T-helper 22 cell (primary cell): ENCODE measurements around the gene ACVR2A.

ENCODE experiments used
- DNase-seq: peaks from one replicate; pipeline ENCODE4 v3.0.0-alpha.2; 2020; ENCODE audit warnings: low read depth

ACVR2A gene

DNA sequence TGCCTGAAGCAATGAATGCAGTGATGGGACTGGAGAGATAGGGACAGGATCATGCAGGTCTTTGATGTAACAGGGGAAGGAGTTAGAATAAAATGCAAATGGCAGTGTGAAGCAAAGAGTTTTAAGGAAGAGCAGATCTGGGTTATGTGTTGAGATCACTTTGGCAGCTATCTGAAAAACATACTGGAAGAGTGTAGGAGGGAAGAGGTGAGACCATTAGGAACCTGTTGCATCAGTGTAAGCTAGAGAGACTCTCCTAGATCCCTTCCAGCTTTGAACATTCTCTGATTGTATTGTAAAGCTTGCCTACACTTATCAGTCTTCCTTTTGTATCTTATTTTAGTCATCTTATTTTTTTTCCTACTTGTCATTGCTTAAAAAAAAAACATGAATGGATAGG is 10.5 kb downstream of the ACVR2A start:
- DNase-seq: no peak

DNA sequence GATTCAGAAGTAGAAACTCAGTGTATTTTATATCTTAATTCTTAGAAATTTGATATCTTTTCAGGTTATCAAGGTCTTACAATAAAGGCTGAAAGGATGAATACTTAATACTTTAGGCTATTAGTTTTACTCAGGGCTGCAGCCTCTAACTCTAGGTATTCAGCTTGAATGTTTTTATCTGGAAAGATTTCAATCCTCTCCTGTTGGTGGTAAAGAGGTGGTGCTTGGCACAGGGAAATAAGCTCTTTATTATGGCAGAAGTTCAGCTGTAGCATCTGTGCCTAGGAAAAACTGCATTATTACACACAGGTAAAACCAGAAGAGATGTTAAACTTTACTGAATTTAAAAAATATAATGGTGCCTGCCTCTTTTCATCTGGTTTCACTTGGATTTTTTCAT is 11.1 kb downstream of the ACVR2A start:
- DNase-seq: no peak

DNA sequence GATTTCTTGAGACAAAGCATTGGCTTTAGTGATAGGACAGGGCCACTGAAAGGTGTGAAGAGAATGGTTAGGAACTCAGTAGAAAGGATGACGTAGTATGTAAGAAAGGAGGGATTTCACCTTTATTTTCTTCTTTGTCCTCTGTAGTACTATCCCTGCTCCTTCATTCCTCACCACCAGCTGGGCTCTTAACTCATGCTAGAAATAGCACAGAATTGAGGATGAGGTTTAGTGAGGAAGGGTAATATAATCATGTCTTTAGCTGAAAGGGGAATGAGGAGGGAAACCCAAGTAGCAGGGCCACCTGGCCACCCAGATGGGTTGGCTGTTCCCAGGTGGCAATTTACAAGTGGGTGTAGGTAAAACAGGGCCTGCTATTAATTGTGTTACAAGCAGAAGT is 15.2 kb downstream of the ACVR2A start:
- DNase-seq: no peak

DNA sequence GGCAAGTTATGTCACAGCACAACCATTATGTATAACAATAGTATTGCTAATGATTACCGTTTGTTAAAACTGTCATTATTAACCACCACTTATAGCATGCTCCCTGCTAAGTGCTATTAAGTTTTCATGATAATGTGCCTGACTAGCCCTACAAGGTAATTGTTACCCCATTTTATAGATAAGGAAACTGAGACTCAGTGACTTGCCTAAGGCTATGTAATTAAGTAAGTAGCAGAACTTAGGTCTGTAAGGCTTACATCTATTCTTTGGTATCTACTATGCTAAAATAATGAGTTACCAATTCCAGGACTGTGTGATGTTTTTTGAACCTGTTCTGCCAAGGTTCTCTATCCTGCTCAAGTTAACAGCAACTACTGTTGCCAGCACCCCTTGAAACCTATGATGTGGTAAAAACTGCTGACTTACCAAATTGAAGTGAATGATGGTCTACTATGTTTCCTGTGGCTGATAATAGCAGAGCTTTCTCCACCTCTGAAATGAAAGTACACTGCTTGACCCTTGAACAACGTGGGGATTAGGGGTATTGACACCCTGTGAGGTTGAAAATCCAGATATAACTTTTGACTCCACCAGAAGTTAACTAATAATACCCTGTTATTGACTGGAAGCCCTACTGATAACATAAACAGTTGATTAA is 18.2 kb downstream of the ACVR2A start:
- no peak for DNase-seq

DNA sequence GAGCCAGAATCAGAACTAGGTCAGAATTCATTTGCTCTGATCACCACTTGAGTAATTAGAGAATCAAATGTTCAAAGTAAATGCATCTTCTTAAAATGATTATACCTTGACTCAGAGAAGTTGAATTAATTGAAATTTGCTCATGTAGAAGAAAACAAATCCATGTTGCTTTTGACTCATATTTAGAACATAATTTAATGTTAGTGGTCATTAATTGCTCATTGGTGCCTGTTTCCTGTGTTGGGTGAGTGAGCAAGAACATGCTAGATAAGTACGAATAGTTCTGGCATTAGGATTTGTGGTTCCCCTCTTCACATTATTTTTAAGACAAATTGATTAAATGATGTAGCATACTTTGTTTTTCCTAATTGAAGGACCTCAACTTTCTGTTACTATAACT is 19.0 kb downstream of the ACVR2A start:
- no peak for DNase-seq

DNA sequence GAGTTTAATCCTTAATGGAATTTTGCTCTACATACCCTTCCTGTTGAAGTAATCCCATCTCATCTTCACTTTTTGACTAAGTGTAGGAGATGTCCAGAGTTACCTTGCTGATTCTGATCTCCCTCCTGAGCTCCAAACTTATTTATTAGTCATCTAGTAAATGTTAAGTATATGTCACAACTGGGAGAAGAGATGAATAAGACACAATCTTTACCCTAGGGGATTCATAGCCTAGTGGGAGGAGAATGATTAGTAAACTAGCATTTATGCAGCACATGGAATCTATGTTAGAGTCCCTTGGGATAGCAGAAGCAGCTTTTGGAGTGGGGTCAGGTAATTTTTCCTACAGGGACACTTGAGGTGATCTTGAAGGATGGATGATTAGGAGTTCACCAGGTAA is 20.7 kb downstream of the ACVR2A start:
- no peak for DNase-seq

DNA sequence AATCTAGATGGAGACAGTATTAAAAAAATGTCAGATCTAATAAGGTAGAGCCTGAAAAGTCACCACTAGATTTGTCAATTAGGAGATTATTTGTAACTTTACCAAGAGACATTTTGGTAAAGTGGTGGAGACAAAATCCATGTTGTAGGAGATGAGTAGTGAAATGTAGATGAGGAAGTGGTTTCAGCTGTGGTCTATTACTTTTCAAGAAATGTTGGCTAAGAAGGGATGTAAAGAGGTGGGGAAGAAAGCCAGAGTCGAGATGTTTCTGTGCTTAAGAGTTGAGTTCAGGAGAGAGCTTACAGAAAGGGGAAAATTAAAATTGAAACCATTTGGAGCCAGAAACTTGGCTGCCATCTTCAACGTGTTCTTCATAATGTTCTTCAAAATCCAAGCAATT is 22.2 kb downstream of the ACVR2A start:
- DNase-seq: no peak

DNA sequence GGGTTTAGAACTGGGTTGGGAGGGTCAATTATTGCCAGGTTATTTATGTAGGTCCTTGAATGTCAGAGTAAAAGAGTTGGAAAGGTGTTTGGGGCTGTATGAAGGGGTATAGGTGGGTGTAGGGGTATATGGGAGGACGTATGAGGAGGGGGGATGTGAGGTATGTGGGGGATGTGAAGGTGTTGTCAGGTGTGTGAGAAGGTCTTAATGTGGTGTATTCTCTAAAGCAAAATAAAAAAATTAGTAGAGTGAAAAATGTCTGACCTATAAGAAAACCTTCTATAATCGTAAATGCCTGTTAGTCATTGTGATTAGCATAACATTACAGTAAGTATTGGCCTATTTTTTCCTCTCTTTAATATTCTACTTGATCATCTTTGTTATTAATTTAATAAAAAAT is 25.1 kb downstream of the ACVR2A start:
- no peak for DNase-seq

DNA sequence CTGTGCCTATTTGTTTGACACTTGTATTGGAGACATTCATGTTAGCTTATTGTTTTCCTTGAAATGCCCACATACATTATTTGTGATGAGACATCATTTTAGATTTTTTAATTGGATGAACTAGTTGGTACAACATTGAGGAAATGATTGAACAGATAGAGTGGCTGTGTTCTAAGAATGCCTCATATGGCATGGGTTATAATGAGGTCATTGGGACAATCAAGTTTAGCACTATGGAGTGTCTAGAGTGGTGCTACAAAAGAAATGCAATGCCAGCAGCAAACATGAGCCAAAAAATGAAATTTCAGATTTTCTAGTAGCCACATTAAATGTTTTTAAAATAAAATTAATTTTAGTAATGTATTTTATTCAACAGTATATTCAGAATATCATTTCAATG is 28.1 kb downstream of the ACVR2A start:
- DNase-seq: no peak

DNA sequence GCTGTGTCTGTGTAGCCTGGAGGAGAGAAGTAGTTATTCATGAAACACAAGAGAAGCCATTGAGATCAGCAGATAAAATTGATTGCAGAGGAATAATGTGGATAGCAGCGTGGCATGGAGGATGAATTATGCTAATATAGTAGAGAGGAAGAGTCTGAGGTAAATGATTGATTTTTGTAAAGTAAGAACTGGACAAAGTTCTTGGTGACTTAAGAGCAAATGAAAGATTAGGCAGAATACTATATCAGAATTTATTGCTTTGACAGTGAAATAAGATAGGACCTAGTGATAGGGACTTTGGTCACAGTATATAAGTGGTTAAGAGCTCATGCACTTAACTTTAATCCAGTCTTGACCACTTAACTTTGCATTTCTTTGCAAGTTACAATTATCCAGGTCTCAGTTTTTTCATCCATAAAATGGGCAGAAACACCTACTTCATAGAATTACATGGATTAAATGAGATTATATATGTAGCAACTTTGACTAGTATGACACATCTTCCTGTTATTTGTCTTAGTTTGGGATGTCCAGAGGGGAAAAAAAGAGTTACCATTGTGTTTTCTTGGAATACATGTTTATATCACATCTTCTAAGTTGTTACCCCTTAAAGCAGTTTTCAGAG is 29.1 kb downstream of the ACVR2A start:
- DNase-seq: no peak

DNA sequence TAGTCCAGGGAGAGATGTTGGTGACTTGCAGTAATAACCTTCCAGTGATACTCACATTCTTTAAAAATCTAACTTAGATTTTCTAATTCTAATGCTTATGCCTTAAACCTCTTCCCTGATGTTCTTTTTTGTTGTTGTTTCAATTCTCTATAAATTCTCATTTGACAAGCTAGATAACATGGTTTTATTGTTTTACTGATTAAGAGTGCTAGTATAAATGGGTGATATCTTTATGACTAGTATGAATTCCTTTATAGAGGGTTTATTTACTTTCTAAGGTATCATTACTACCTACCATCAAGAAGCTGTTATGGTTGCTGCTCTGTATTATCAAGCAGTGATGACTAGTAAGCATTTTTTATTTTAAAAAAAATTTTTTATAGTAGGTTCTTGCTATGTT is 35.0 kb downstream of the ACVR2A start:
- DNase-seq: no peak

DNA sequence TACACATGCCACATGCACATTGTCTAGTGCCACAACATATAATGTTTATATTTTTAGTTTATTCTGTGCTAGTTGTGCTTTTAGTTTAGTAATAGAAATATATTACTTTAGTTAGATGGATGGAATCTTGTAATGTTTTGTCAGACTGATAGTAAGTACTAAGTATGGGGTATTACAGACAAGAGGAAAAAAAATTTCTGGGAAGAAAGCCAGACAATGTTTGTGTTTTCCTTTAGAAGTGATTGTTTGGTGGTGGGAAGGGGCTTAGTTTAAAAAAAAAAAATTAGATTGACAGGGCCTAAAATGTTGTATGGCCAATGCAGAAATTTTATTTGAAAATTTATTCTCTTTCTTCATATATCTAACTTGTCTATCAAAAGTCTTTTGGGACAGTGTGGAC is 37.8 kb downstream of the ACVR2A start:
- no peak for DNase-seq

DNA sequence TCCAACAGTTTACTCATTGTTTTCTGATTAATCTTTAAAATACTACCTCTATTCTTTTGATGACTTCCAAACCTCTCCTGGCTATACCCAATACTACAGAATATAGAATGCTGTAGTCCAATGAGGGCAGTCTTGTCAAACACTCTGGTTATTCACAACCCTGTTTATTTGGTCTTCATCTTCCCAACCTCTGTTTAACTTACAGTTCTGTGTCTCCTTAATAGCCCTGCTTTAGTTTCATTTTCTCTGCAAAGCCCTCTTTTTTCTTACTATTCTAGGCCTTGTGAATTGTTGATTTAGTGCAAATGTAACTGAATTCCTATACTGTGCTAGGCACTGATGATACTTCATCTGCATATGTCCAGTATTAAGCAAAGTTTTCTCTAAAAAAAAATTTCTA is 40.0 kb downstream of the ACVR2A start:
- no peak for DNase-seq

DNA sequence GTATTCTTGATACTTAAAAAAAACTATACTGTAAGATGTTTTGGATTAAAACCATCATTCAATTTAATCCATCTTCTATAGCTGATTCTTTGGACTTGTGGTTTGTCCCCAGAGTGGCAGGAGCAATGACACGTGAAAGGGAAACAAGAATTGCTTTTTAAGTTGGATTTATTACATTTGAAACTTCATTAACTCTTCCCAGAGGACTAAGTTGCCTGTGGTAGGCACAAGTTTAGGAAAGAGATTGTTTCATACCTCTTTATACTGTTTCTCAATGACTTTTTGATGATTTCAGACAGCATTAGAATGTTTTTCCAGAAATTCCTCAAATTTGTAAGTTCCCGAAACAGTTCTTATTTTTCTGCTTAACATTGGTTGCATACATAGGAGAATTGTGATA is 41.3 kb downstream of the ACVR2A start:
- DNase-seq: no peak

DNA sequence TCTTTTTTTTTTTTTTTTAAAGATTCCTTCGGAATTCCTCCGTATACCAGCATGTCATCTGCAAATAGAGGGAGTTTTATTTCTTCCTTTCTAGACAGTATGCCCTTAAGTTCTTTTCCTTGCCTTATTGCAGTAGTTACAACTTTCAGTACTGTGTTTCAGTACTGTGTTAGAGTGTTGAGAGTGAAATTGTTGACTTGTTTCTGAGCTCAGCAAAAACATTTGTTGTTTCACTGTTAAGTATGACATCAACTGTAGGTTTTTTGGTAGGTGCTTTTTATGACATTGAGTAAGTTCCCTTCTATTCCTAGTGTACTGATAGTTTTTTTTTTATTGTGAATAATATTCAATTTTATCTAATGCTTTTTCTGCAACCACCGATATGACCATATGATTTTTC is 43.9 kb downstream of the ACVR2A start:
- DNase-seq: no peak

DNA sequence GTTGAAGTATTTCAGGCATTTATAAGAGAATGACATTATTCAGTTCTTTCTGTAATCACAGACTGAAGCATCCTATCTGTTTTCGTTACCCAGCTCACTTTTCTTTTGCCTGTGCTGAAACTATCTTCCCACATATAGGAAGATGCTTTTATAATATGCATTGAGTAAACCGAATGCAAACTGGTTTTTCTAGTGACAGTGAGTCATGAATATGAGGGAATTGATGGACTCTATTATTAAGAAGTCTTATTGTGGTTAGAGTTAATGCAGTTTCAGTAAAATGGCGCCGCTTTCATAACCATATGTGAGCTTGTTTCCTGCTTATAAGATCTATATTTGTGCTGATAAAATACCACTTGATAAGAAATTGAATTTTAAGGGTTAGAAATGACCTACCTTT is 59.2 kb downstream of the ACVR2A start:
- no peak for DNase-seq

DNA sequence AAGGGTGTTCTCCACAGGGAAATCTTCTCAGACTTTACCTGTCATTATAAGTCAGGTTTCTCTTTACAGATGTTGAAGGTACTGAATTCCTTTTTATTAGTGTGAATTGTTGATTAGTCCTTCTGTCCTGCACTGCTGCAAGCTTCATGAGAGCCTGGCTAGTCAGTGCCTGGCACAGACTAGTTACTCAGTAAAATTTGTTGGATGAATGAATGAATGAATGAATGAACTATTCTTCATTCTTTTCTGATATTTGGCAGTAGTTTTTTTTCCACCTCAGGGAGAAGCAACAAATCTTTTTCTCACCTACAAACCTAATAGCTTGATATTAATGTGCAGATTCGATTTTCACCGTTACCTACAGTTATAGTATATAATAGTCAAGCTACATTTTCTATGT is 64.3 kb downstream of the ACVR2A start:
- no peak for DNase-seq

DNA sequence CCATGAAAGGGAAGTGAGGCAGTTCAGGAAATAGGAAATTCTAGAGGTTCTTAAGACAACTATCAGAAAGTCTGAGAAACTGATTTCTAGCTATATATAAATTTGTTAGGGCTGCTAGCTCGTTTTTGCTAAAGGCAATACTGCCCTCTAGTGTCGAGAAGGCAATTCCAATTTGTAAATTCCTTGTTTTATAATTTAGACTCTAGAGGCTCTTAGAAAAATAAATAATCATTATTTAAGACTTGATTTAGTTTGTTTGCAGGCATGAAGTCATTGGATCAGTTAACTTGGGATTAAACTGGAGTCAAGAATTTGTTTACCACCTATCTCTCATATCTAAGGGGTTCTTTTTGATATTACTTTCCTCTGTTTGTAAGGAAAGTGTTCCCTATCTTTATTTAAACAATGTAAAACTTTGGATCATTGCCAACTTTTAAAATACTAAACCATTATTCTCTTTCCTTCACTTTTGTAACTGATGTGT is 66.2 kb downstream of the ACVR2A start:
- DNase-seq: peak; percentile 0

DNA sequence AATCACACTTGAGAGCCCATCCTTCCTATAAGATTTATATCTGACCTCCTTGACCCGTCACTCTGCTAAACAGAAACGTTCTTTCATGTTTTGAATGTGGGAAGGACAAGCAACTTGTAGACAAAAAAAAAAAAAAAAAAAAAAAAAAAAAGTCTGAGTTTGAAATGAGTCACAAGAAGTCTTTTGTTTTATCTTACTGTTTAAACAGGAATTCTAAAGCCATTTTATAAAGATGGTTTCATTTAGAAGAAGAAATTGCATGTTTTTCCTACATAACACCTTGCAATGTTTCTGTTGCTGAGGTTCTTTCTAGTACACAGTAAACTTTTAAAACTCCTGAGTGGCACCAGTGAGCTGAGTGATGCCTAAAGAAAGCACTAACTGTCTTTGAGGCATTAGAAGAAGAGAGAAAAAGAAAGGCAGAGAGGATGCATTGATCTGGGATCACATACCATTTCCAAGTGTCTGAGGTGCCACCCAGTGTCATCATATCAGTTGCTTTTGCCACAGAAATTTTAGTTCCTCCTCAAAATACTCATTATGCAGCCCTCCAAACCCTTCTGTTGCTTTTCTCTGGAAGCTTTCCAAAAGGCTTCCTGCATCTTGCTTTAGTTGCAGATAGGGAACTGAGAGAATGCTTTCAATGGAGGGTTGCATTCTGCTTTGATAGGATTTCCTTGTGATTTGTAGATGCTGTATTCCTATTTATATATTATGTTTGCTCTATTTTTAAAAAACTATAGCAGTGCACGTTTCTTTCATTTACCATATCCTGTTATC is 69.1 kb downstream of the ACVR2A start:
- no peak for DNase-seq

DNA sequence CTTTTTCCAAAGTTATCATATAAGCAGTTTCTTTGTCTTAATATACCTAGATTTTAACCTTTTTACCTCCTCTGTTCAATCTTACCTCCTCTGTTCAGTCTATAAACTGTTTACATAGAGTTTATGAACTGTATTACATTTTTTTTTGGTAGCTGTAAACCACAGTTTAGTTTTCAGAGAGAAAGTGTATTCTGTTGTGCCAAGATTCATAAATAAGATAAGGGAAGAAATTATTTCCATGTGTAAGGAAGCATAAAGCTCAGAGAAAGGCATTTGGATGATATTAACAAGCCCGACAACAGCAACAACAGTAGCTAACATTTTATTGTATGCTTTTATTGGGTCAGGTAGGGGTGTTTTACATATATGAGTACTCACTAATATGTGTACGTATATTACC is 71.2 kb downstream of the ACVR2A start:
- DNase-seq: no peak

DNA sequence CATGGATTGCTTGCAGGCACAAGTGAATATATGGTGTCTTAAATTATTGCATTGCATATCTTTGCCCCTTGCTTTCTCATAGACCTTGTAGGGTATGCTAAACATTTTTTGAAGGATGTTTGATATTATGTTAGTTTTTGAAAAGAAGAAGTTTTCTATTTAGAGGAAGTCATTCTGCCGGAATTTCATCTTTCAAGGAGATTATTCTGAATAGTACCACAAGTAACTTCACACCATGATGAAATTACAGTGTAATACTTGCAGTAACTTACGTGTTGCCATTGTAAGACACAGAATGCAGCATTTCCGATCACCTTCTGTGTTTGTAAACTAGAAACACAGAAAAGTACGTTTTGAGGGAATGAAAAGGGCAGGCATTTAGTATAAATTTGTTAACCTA is 71.9 kb downstream of the ACVR2A start:
- DNase-seq: no peak

DNA sequence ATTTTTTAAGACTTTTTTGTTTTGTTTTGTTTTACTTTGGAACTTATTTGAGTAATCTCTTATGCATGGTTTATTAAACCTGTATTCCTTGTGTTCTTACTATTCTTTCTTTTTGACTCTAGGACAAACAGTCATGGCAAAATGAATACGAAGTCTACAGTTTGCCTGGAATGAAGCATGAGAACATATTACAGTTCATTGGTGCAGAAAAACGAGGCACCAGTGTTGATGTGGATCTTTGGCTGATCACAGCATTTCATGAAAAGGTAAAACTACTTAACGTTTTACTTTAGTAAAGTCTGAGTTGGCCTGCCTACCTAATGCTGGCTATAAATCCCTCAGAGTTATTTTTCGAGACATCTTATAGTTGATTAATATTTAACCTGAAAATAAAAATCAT is 72.3 kb downstream of the ACVR2A start:
- no peak for DNase-seq

DNA sequence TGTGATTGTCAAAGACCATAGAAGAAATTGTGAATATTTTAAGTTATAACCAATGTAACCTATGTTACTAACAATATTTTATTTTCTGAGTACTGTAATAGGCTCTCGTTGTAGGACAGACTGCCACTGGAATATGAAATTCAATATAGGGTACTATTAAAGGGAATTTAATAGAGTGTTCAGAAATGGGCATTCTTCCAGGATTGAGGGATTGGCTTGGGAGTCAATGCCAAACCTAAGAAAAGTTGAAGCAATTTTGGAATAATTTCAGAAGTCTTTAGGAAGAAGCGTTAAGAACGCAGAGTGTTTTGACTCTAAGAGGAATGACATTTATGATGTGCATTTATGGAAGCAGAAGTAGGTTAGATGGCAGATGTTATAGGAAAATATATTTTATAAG is 79.0 kb downstream of the ACVR2A start:
- no peak for DNase-seq
